HCT116 (cell line): ENCODE measurements around the gene AKAP9.

Source experiments
- CEBPB ChIP-seq: IDR thresholded peaks from 2 replicates; pipeline ENCODE4 v1.6.1; 2012; ENCODE audit warnings: low read depth
- POLR2A ChIP-seq: IDR thresholded peaks from 2 replicates; pipeline ENCODE4 v1.7.0; 2011; ENCODE audit warnings: borderline replicate concordance; ENCODE audit not compliant: insufficient read depth, insufficient read length; ENCODE audit errors: extremely low read depth
- SIN3A ChIP-seq: IDR thresholded peaks from 2 replicates; pipeline ENCODE4 v1.6.1; 2012; ENCODE audit warnings: low read depth
- ZFX ChIP-seq: fragments of 450-650 bp; IDR thresholded peaks from 2 replicates; pipeline ENCODE4 v1.6.1; 2017
- ZNF274 ChIP-seq: fragments of 200-500 bp; sonication (Bioruptor generic); IDR thresholded peaks from 2 replicates; pipeline ENCODE4 v1.6.1; 2014; ENCODE audit warnings: mild to moderate bottlenecking, low read depth, low read length, inconsistent platforms
- TF ChIP-seq, protein P1 (sequence below), 3 experiments: fragments of 200-600 bp in 1 of 3; sonication (generic) in 1 of 3; IDR thresholded peaks in 2 of 3; conservative IDR thresholded peaks in 1 of 3; 2 replicates each; pipeline ENCODE4 v1.5.1; 2012 to 2017; ENCODE audit warnings: low read depth in 2 of 3, low read length in 2 of 3, antibody characterized with exemption in 1 of 3, borderline replicate concordance in 1 of 3, control low read depth in 1 of 3, mild to moderate bottlenecking in 1 of 3, mixed read lengths in 1 of 3, mixed run types in 1 of 3, moderate library complexity in 1 of 3; ENCODE audit not compliant: insufficient read depth in 1 of 3

DNA sequence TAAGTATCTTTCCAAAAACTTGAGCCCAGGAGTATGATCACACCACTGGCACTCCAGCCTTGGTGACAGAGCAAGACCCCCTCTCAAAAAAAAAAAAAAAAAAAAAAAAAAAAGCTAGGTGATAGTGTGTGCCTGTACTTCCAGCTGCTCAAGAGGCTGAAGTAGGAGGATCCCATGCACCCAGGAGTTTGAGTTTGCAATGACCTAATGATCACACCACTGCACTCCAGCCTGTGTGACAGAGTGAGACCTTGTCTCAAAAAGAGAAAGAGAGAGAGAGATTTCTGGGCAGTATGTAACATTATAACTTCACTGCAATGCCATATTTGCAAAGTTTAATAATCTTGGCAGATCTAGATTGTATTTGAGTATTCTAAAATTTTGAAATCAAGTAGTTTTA is 47.6 kb downstream of the AKAP9 start:
- TF ChIP-seq, protein P1, sequence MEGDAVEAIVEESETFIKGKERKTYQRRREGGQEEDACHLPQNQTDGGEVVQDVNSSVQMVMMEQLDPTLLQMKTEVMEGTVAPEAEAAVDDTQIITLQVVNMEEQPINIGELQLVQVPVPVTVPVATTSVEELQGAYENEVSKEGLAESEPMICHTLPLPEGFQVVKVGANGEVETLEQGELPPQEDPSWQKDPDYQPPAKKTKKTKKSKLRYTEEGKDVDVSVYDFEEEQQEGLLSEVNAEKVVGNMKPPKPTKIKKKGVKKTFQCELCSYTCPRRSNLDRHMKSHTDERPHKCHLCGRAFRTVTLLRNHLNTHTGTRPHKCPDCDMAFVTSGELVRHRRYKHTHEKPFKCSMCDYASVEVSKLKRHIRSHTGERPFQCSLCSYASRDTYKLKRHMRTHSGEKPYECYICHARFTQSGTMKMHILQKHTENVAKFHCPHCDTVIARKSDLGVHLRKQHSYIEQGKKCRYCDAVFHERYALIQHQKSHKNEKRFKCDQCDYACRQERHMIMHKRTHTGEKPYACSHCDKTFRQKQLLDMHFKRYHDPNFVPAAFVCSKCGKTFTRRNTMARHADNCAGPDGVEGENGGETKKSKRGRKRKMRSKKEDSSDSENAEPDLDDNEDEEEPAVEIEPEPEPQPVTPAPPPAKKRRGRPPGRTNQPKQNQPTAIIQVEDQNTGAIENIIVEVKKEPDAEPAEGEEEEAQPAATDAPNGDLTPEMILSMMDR (IDR thresholded peaks at IDR 0.05 in 2 of 3, conservative IDR thresholded peaks at IDR 0.05 in 1 of 3; ENCODE audit: borderline replicate concordance in 1 of 3, insufficient read depth in 1 of 3, low read depth in 2 of 3, low read length in 2 of 3) = no peak
- TF ChIP-seq POLR2A (no peak), ZFX (no peak), ZNF274 (no peak), SIN3A (no peak), CEBPB (no peak)
